Subcutaneous adipose tissue (tissue), 4 donors: ENCODE results near the gene DDI2. TPM values are rescaled to one million over a fixed set of nuclear protein-coding genes. Genes with fewer than 3 reads are reported as not detected.

Experiments used
- total RNA-seq, 4 donors: library from RNA; depleted of rRNA; stranded (reverse); fragments of >200 nt; gene quantifications; one replicate each; pipeline ENCODE4 v1.1.0, GENCODE V29; 2016
- TF ChIP-seq, protein P1 (sequence below): fragments of 450-650 bp; IDR thresholded peaks from one replicate; pipeline ENCODE4 v1.5.1; 2016; ENCODE audit warnings: low read depth, mild to moderate bottlenecking, control low read depth, antibody characterized with exemption, moderate library complexity

Gene DDI2
- total RNA-seq, 4 donors from 2014 or later, result 88.1 to 124 (median 115) TPM

GRCh38 chr1:15682936-15683341 lies 65.7 kb downstream of the DDI2 start:
- TF ChIP-seq, protein P1, sequence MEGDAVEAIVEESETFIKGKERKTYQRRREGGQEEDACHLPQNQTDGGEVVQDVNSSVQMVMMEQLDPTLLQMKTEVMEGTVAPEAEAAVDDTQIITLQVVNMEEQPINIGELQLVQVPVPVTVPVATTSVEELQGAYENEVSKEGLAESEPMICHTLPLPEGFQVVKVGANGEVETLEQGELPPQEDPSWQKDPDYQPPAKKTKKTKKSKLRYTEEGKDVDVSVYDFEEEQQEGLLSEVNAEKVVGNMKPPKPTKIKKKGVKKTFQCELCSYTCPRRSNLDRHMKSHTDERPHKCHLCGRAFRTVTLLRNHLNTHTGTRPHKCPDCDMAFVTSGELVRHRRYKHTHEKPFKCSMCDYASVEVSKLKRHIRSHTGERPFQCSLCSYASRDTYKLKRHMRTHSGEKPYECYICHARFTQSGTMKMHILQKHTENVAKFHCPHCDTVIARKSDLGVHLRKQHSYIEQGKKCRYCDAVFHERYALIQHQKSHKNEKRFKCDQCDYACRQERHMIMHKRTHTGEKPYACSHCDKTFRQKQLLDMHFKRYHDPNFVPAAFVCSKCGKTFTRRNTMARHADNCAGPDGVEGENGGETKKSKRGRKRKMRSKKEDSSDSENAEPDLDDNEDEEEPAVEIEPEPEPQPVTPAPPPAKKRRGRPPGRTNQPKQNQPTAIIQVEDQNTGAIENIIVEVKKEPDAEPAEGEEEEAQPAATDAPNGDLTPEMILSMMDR, result no peak

GRCh38 chr1:15683345-15684039 lies 66.2 kb downstream of the DDI2 start:
- TF ChIP-seq, protein P1, result no peak

GRCh38 chr1:15684042-15684461 lies 66.8 kb downstream of the DDI2 start, which contains the start of gene PLEKHM2:
PLEKHM2 (plus strand) TSS chr1:15684320; CDS start chr1:15684559, 239 bp downstream.
- TF ChIP-seq, protein P1, result no peak

DNA sequence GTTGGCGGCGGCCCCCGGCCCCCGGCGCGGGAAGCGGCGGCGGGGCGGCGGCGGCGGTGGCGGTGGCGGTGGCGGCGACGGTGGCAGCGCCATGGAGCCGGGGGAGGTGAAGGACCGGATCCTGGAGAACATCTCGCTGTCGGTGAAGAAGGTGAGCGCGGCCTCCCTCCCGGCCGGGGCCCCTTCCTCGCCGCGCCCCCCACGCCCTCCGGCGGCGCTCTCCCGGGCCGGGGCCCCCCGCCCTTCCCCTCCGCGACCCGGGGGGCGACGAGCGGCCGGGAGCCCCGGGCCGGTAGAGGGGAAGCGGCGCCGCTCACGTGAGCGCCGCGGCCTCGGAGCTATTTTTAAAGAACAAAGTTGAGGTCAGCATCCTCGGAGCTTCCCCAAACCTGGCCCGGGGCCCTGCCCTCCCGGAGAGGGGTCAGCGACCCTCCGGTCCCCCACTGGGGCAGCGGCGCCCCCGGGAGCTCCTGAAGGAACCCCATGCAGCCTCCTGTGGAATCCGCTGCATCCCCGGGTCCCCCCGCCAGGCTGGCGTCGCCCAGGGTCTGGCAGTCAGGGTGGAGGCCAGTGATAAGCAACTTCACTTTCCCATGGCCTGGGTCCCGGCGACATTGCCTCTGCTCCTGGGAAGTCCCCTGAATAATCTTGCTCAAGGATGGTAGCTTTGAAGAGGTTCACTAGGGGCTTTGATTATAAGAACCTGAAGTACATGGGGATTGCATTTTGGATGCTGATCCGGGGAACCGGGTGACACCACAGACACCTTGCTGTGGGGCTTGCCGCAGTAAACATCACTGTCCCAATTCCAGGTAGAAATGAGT lies 67.4 kb downstream of the DDI2 start:
- TF ChIP-seq, protein P1, result no peak

DNA sequence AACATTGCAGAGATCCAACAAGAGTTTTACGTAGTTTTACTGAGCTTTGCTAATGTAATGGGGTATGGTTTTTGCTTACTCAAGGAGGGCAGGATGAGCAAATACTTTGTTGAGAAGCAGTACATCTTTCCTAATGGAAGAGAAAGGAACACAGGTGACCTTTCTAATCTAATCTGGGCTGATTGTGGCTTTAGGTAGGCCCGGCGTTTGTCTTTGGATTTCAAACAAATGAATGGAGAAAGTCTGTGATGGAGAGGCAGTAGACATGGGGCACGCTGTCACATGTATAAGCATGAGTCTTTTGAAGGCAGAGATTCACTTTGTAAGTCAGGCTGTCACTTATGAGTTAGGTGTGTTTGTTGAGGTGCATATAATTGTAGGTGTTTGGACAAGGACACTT lies 68.6 kb downstream of the DDI2 start:
- TF ChIP-seq, protein P1, result no peak

GRCh38 chr1:15687446-15687845 lies 70.2 kb downstream of the DDI2 start:
- TF ChIP-seq, protein P1, result no peak

GRCh38 chr1:15690317-15690716 lies 73.1 kb downstream of the DDI2 start:
- TF ChIP-seq, protein P1, result no peak
